ENCODE measurements around the gene AUP1. TPM values are rescaled to one million over a fixed set of nuclear protein-coding genes. Genes with fewer than 3 reads are reported as not detected.
A peak's percentile ranks its signal among the peaks of the same experiment; 100 is the strongest.

The AUP1 gene
- total and polyA plus RNA-seq, 9 of the 15 experiments (the other 6 are each of a cell fraction or from before 2014, with no cell fraction given) = 70.7 to 245 (median 165) TPM

DNA sequence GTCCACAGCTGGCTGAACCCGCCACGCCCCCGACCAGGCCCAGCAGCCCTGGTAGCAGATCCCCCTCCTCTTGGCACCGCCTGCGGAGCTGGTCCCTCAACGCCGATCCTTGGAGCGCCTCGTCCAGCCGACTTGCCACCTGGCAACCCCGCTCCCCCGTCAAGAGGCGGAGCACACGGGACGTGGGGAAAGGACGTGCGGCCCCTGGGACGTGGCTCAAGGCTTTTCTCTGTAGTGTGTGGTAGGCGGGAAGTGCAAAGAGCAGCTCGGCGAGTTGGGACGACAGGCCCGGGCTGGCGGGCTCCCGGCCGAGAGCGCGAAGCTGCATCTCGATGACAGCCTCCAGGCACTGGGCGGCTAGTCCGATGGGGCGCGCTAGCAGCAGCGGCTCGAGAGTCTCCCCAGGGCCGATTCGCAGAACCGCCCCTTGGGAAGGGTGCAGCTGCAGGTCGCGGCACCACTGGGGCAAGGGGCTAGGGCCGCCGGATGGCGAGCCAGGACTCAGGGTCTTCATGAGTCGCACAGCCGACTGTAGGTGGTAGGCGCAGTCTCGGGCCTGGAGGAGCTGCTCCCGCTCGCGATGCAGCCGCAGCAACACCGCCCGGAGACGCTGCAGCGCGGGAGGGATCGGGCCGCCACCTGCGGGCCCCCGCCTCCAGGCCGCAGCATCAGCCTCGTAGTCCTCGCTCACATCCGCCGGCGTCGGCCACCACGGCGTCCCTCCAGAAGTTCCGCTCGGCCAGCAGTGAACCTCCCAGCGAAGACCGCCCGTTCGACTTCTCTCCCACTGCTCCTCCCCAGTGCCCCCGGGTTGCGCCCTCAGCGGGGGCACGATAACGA is 47.3 kb downstream of the AUP1 start (continued):
- TF ChIP-seq AFF4 (CRISPR knock-in tag; IDR thresholded peaks at IDR 0.05) = peak; percentile 51; the same call in 1 of the 2 replicates
- TF ChIP-seq NR4A1 (CRISPR knock-in tag; IDR thresholded peaks at IDR 0.05) = 0 out of 2 replicates have a peak, but pooled peaks have one; percentile 40
- no peak for TF ChIP-seq NR4A1 (tag; IDR thresholded peaks at IDR 0.05)
- no peak for TF ChIP-seq SIN3B (IDR thresholded peaks at IDR 0.05; ENCODE audit: low read depth)
- peak; percentile 35; the same call in 1 of the 2 replicates for TF ChIP-seq ETV1 (tag; conservative IDR thresholded peaks at IDR 0.05; ENCODE audit: low read depth)
- peak; percentile 80 for TF ChIP-seq POLR2G (IDR thresholded peaks at IDR 0.05; ENCODE audit: low read depth, low read length)
- TF ChIP-seq U2AF1 (optimal IDR thresholded peaks at IDR 0.05; ENCODE audit: low read depth, low read length) = peak; percentile 12
- peak; percentile 11 for TF ChIP-seq CTBP1 (IDR thresholded peaks at IDR 0.05; ENCODE audit: borderline replicate concordance)
- no peak for TF ChIP-seq ZBED1 (IDR thresholded peaks at IDR 0.05)
- TF ChIP-seq CTCF (IDR thresholded peaks at IDR 0.05 in 2 of 3, conservative IDR thresholded peaks at IDR 0.05 in 1 of 3; ENCODE audit: insufficient read depth in 2 of 3, low read depth in 1 of 3, low read length in 3 of 3) = peak in 2 of 3 experiments; percentile 7 to 30; a peak in 1 of 6 replicates
- TF ChIP-seq ZNF445 (CRISPR knock-in tag; IDR thresholded peaks at IDR 0.05; ENCODE audit: low read depth) = no peak
- TF ChIP-seq, protein P1, sequence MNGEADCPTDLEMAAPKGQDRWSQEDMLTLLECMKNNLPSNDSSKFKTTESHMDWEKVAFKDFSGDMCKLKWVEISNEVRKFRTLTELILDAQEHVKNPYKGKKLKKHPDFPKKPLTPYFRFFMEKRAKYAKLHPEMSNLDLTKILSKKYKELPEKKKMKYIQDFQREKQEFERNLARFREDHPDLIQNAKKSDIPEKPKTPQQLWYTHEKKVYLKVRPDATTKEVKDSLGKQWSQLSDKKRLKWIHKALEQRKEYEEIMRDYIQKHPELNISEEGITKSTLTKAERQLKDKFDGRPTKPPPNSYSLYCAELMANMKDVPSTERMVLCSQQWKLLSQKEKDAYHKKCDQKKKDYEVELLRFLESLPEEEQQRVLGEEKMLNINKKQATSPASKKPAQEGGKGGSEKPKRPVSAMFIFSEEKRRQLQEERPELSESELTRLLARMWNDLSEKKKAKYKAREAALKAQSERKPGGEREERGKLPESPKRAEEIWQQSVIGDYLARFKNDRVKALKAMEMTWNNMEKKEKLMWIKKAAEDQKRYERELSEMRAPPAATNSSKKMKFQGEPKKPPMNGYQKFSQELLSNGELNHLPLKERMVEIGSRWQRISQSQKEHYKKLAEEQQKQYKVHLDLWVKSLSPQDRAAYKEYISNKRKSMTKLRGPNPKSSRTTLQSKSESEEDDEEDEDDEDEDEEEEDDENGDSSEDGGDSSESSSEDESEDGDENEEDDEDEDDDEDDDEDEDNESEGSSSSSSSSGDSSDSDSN (IDR thresholded peaks at IDR 0.05; ENCODE audit: borderline replicate concordance in 1 of 2, low read depth in 2 of 2, low read length in 2 of 2) = peak; percentile 20 to 64; a peak in 3 of 4 replicates
- no peak; the same call in 1 of the 2 replicates for TF ChIP-seq PREB (CRISPR knock-in tag; IDR thresholded peaks at IDR 0.05)
- TF ChIP-seq BDP1 (IDR thresholded peaks at IDR 0.05; ENCODE audit: insufficient read depth, insufficient read length) = no peak
- no peak for TF ChIP-seq GABPA (tag; conservative IDR thresholded peaks at IDR 0.05; ENCODE audit: low read depth)
- no peak for TF ChIP-seq FIP1L1 (IDR thresholded peaks at IDR 0.05; ENCODE audit: low read depth, low read length, poor library complexity, severe bottlenecking)

All from K562 (cell line).